Kidney tubule cell (primary cell): ENCODE measurements around the gene CDNF.
"Not testable (repeated sequence)": the region's sequence is repeated elsewhere in the genome, so short reads cannot be mapped to it uniquely, and the experiment has no call there.

Experiments
- DNase-seq: peaks from one replicate; pipeline ENCODE4 v3.0.0-alpha.2; 2018; ENCODE audit warnings: low spot score

The CDNF gene

DNA sequence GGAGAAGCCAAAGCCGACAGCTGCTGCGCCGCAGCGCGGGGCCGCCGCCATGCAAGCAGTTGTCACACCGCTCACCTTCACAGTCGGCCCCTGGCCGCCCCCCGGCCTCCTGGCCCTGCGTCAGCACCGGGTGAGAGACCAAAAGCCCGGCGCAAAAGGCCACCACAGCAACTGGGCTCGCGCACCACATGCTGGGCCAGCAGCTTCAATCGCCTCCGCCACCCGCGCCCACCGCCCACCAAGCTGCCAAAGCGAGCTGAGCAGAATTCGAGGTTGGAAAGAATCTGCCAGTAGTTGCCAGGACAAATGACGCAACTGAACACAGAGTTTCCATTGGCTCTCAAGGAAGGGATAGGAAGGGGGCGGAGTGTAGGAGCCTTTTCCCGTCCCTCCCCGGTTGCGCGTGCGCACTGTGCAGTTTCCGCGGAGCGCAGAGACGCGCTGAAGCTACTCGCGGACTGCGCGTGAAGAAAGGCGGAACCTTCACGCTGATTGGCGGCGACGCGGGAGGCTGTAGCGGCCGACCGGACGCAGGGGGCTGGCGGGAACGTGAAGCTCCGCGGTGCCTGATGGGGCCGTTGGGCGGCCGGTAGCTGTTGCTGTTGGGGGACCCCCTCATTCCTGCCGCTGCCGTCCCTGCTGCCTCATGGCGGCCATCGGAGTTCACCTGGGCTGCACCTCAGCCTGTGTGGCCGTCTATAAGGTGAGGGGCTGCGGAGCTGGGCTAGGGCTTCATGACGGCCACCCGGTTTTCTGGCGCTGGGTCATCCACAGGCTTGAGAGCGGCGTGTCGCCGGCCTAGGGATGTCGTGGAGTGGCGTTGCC is at the start of gene CDNF, which contains the start of the genes HSPA14 and MSANTD7:
Gene CDNF (minus strand): TSS at position 281 of the 825 bp plus-strand sequence. CDS start 91 bp downstream, at position 190.
Gene HSPA14 (plus strand): TSS at position 550 of the 825 bp plus-strand sequence. CDS start 97 bp downstream, at position 647.
Gene MSANTD7 (plus strand): TSS at position 550 of the 825 bp plus-strand sequence. CDS start 3,979 bp downstream, outside the sequence.
- DNase-seq, result peak; percentile 100

DNA sequence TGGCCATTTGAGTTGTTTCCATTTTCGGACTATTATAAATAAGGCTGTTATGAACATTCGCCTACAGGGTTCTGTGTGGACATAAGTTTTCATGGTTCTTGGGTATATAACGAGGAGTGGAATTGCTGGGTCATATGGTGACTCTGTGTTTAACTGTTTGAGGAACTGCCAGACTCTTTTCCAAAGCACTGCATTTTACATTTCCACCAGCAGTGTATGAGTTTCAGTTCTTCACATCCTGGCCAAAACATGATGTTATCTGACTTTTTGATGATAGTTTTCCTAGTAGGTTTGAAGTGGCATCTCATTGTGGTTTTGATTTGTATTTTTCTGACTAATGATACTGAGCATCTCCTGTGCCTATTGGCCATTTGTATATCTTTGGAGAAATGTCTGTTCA is 46.2 kb upstream of the CDNF start:
- DNase-seq, result no peak

DNA sequence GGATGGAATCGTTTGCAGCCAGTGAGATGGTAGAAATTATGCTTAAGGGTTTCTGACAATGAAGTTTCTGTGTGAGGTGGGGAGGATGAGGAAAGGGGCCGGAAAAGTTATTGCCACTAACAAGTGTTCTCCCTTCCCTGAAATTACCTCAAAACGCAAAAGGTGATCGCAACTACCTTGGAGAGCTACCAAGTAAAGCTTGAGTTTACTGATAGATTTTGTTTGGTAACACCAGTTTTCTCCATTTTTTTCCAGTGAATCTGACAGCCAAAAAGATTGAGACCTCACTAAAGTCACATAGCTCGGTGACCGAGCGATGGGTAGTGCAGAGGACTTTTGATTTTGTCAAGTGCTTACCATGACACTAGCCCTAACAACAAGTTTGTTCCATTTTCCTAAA is 42.4 kb upstream of the CDNF start:
- peak; percentile 6 for DNase-seq

DNA sequence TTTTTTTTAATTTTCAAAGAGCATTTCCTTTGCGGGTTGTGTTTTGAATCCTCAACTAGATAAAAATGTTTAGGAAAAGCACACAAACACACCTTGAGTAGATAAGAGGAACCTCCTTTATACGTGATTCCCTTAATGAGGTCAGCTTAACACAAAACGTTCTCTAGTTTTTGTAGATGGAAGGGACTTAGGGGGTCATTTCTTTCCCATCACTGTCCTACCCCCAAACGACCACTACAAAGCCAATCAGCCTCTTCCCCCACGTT is 42.0 kb upstream of the CDNF start:
- DNase-seq, result peak; percentile 5

DNA sequence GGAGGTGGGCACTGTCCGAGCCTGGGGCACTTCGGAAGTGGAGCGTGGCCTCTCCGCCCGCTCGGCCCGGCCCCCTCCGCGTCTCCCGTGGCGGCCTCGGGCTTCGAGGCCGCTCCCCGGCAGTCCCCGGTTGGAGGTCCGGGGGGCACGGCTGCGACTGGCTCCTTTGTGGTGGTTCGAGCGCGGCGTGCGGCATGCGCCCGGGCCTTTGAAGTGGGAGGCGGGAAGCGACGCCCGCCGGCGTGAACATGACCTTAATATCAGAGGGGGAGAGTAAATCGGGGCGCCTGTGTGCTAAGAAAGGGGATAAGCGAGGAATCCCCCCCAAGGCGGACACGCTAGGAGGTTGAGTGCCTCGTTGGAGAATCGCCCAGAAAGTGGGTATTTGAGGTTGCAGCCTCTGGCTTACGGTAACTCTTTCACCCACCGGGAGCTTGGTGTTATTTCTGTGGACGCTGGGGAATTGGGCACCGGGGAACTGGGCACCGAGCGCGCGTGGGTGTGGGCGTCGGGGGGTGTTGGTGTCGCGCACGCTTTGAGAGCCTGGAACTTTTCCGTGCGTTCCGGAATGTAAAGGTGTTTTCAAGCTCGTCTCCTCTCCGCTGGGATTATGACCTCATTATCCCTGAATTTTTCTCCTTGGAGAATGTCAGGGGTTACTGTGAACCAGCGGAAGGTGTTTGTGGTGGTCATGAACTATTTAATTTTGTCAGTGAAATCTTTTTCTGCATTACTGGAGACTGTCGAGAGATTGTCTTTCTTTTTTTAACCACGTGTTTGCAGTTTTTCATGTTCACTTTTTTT is 41.5 kb upstream of the CDNF start:
- DNase-seq, result peak; percentile 55

DNA sequence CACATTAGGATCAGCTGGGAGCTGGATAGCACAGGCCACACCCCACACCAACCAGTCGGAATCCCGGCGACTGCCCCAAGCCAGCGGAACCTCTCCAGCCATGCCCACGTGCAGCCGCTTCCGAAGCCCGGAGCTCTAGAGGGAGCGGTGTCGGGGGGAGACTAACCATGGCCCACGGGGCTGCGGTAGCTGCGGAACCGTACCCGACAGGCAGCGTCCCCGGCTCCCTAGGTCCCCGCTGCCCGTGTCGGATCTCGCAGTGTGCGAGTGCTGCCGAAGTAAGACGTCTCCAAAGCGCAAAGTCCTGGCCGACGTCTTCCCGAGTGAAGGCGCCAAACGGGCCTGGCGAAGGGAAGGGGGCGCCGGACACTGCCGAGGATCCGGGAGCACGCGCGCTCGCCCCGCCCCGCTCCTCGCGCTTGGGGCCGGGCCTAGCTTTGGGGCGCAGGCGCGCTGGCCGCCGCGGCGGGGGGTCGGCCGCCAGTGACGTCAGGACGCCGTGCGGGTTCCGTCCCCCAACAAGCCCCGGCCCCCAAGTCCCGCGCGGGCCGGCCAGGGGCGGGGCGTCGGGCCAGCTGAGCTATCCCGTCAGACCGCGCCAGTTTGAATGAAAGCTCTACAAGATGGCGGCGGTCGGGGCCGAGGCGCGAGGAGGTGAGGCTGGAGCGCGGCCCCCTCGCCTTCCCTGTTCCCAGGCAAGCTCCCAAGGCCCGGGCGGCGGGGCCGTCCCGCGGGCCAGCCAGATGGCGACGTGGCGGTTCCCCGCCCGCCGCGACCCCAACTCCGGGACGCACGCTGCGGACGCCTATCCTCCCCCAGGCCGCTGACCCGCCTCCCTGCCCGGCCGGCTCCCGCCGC is 40.7 kb upstream of the CDNF start, which contains the start of gene SUV39H2:
Gene SUV39H2 (plus strand): TSS at position 601 of the 858 bp plus-strand sequence. CDS start 23 bp downstream, at position 624.
- DNase-seq, result peak; percentile 96

DNA sequence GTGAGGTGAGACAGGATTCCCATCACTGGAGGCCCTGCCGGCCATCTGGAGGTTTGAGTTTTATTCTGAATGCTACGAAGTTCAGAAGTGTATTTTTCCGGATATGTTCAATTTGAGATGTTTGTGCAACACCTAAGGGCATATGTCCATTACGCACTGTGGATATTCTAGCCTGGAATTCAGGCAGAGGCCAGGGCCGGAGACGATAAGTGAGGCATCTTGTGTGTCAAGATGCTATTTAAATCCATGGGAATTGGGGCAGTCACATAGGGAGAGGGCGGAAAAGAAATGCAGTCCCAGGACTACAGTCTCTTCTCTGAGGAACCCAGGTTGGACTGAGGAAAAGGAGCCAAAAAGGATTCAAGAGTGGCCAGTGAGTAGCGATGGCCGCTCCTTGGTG is 38.9 kb upstream of the CDNF start:
- DNase-seq, result no peak

DNA sequence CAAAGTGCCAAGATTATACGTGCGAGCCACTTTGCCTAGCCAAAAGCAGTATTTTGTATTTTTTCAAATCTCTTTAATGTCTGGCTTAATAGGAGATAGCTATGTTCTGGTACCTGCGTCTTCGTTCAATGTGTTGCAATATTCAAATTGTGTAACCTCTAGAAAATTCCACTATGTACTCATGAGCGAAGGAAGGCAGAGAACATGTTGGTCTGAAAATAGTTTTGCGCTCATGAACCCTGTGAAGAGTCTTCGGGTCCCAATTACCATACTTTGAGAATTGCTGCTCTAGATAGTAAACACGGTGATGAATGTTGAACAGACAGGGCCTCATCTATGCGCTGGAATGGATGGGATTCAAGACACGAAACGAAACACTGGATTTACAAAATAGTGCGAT is 38.1 kb upstream of the CDNF start:
- DNase-seq, result no peak

DNA sequence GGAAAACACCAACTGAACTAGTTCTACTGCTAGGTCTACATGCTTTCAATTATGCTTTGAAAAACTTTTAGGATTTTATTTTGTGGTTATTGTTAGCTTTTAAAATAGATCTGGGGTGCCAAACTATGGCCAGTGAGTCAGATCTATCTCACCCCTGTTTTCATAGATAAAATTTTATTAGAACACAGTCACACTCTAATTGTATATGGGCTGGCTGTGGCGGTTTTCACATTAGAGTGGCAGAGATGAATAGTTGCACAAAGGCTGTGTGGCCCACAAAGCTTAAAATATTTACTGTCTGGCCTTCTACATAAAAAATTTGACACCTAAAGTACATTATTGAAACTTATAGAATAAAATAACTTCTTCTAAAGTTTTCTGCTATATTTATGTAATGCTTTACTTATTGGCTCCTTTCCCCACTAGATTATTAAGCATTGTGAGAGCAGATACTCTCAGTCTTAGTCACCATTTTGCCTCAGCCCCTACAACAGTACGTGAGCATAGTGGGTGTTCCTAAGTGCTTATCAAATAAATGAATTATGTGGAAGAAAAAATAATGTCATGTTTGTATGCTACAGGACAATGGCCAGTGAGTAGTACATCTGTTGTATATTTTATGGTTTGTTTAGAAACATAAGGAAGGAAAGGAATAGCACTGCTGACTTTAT is 35.4 kb upstream of the CDNF start:
- peak; percentile 15 for DNase-seq

DNA sequence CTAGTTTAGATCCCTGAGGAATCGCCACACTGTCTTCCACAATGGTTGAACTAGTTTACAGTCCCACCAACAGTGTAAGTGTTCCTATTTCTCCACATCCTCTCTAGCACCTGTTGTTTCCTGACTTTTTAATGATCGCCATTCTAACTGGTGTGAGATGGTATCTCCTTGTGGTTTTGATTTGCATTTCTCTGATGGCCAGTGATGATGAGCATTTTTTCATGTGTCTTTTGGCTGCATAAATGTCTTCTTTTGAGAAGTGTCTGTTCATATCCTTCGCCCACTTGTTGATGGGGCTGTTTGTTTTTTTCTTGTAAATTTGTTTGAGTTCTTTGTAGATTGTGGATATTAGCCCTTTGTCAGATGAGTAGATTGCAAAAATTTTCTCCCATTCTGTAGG is 27.0 kb upstream of the CDNF start:
- DNase-seq, result not testable (repeated sequence)

DNA sequence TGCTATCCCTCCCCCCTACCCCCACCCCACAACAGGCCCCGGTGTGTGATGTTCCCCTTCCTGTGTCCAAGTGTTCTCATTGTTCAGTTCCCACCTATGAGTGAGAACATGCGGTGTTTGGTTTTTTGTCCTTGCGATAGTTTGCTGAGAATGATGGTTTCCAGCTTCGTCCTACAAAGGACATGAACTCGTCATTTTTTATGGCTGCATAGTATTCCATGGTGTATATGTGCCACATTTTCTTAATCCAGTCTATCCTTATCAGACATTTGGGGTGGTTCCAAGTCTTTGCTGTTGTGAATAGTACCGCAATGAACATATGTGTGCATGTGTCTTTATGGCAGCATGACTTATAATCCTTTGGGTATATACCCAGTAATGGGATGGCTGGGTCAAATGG is 26.6 kb upstream of the CDNF start:
- not testable (repeated sequence) for DNase-seq

DNA sequence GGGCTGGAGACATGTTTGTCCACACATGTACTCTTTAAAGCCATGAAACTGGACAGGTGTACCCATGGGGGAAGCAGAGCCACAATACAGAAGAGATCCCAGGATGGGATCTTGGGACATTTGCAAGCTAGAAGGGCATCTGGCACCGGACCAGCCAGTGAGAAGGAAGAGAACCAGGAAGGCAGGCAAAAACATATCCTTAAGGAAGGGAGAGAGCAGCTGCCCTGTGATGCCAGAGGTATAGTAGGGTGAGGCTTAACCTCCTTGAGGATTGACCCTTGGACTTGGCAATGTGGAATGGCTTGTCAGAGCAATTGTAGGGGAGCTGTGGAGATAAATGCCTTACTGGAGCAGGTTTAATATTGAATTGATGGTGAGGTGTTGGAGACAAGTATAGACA is 23.0 kb upstream of the CDNF start:
- DNase-seq, result no peak

DNA sequence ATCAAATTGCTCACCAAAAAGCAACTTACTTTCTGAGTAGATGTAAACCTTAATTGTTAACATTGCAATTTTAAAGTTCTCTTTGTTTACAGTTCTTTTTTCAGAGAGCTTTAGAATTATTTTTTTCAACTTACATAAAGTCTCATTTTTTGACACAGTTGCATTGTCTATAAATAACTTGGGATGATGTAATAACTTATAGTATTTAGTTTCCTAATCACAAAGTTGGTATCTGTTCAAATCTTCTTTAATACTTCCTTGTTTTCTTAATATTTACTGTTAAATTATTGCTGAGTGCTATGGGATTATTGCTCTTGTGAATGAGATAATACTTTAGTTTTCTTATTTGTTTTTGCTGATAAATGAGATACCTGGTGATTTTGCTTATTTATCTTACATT is 21.9 kb upstream of the CDNF start:
- DNase-seq, result no peak

DNA sequence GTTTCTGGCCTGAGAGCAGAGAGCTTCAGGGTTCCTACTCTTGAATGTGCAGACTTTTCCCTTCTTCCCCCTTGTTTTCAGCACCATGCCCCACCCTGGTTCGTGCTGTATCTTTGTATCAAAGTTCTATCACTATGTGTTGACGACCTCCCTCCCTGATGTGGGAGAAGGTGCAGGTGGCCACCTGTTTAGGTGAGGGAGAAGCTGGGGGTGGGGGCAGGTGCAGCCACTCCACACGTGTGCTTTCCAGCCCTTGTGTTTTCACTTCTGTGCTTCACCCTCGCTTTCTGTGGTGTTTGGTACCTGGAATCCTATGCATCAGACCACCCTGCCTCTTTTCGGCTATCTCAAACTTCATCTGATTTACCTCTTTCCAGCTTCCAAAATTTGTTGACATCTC is 21.2 kb upstream of the CDNF start:
- no peak for DNase-seq

DNA sequence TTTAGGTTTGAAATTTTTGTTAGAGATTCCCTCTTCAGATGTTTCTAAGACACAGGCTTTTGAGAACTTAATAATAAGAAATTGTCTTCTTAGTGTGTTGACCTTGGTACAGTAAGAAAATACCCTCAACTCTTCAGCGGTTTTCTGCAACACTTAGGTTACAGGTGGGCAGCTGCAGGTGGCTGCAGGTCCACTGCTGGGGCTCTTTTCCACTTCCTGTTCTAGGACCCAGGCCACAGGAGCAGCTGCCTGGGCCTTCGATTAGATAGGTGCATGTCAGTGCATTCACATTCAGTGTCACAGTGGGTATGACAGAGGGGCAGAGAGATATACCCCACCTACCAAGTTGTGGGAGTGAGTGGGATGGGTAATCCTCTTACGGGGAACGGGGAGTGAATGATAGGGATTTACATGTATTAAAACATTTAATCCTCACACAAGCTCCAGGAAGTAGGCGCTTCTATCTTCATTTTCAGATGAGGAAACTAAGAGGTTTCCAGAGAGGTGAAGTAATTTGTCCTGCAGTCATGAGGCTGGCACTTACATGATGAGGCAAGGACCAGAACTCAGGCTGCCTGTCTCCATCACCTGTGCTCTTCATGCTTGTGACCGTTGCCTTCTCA is 20.6 kb upstream of the CDNF start:
- DNase-seq, result no peak

DNA sequence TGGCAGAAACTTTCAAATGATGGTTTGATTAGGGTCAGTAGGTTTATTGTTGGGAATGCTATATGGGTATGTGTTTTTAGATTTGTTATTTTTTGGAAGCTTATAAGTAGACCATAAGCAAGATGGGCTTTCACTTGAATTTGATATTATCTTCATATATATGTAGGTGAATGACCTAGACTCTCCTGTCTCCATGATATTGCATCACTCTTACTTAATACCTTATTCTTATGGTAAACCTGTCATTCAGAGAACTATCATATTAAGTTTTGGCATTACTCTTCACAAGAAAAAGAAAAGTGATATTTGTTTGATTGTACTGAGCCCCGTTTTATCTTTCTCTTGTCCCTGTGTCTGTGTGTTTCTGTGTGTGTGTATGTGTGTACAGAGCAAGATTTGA is 17.6 kb upstream of the CDNF start:
- DNase-seq, result no peak

DNA sequence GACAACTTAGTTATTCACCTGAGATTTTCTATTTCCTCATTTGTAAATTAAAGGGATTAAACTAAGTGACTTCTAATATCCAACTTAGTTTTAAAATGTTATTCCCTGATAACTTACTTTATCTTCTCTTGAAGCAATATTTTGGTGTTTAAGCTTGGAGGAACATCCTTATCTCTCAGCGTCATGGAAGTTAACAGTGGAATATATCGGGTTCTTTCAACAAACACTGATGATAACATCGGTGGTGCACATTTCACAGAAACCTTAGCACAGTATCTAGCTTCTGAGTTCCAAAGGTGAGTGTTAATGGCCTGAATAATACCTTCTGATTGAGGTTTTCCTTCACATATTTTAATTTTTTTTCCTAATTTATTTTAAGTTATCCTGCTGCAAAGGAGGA is 14.4 kb upstream of the CDNF start:
- DNase-seq, result no peak

DNA sequence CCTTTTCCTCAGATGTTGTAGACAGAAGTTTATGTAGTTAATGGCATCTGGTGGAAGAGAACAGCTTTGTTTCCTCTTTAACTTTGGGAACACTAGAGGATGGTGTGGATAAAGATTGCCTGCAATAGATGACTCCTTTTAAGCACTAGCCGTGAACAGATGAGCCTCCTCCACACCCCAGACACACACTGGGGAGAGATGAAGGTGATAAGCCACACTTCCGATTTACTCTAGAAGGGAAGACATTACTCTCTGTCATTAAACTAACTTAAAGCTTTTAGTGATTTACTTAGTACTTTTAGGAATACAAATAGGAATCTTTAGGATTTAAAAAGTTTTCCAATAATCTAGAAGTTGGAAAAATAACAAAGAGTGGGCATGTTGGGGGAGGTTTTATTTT is 7.1 kb upstream of the CDNF start:
- no peak for DNase-seq

DNA sequence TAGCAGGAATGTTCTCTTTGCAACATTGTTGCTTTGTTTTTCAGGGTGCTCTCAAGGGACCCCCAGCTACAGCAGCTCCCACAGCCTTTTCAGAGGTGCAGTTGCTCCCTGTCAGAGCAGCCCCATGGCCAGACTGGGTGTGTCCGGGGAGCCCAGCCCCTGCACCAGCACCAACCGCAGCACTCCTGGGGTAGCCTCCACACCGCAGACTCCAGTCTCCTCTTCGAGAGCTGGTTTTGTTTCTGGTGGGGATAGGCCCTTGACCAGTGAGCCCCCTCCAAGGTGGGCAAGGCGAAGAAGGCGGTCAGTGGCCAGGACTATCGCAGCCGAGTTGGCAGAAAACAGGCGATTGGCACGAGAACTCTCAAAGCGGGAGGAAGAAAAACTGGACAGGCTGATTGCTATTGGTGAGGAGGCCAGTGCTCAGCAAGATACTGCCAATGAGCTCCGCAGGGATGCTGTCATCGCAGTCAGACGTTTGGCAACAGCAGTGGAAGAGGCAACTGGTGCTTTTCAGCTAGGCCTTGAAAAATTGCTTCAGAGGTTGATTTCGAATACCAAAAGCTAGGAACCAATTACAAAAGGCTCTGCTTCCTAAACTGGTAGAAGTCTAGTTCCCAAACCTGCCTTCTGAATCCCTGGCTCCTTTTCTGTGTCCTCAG is 5.6 kb upstream of the CDNF start:
- no peak for DNase-seq

DNA sequence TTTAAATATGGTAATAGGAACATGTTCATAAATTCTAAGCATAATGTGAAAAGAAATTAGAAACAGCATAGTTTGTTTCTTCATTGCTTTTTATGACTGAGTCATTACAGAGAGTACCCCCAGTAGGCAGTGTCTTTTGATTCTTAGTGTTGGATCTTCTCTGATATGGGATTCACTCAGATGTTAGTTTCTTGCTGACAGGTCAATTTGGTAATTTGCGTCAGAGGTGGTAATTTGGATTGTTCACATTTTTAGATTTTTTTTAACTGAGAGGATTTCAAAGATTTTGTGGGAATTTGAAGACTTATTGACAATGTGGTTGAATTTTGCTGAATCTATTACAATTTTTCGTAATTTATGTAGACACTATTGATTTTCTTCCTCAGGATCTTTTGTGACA is 2.3 kb upstream of the CDNF start:
- no peak for DNase-seq

DNA sequence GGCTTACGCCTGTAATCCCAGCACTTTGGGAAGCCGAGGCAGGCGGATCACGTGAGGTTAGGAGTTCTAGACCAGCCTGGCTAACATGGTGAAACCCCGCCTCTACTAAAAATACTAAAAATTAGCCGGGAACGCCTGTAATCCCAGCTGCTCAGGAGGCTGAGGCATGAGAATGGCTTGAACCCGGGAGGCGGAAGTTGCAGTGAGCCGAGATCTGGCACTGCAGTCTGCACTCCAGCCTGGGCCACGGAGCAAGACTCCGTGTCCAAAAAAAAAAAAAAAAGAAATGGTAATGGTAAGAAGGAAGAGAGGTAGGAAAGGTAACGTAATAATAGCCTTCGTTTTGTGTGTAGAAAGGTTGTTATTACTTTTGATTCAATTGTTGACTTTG is 1.5 kb upstream of the CDNF start:
- DNase-seq, result peak; percentile 43
